Right cardiac atrium (tissue), 5 donors: ENCODE results near the gene MED15. TPM values are rescaled to one million over a fixed set of nuclear protein-coding genes. Genes with fewer than 3 reads are reported as not detected.
"Not testable (repeated sequence)": the region's sequence is repeated elsewhere in the genome, so short reads cannot be mapped to it uniquely, and the experiment has no call there.

ENCODE experiments used
- ATAC-seq, 2 donors: fragments of 200-7000 bp; cut with Tn5 transposase; one replicate each; pipeline versions ENCODE4 v1.8.0 to v1.9.1; 2020; ENCODE audit warnings: moderate library complexity in 2 of 2, mild to moderate bottlenecking in 1 of 2
- DNase-seq, 3 donors: peaks; one replicate each; pipeline ENCODE4 v3.0.0-alpha.2; 2020
- H3K27ac ChIP-seq: one replicate; pipeline ENCODE4 v1.5.1; 2013; ENCODE audit warnings: mild to moderate bottlenecking, low read length, control low read depth, moderate library complexity
- H3K27me3 ChIP-seq: one replicate; pipeline ENCODE4 v1.6.1; 2013; ENCODE audit not compliant: control insufficient read depth, insufficient read depth
- H3K4me1 ChIP-seq: one replicate; pipeline ENCODE4 v1.6.1; 2013; ENCODE audit warnings: low read length; ENCODE audit not compliant: control insufficient read depth, insufficient read depth
- H3K4me3 ChIP-seq: one replicate; pipeline ENCODE4 v1.5.1; 2013; ENCODE audit warnings: low read length, control low read depth
- H3K9me3 ChIP-seq: one replicate; pipeline ENCODE4 v1.6.1; 2013; ENCODE audit warnings: low read length; ENCODE audit not compliant: control insufficient read depth
- WGBS: extraction: QIAGEN DNeasy Blood & Tissue Kit; methylation state at CpG from one replicate; pipeline ENCODE4 v1.1.7; 2013; 5-methylcytosine and 5-hydroxymethylcytosine counted together
- intact Hi-C, 4 donors: fragments of 100-400 bp; cut with DNase I; formaldehyde crosslinking; loops; one replicate each; pipeline versions ENCODE4 v1.11.0 to v1.14.0; 2022 to 2023
- polyA plus RNA-seq: library from polyadenylated mRNA; stranded (reverse); fragments of 200-250 nt; gene quantifications from one replicate; pipeline ENCODE4 v1.2.3, GENCODE V29; 2013
- total RNA-seq, 4 donors: library from RNA; stranded (reverse); fragmentation: NEBNext Ultra II Directional; extraction: Animal tissue kit (Norgen Biotek cat#: 25700); gene quantifications; one replicate each; pipeline ENCODE4 v1.2.1, GENCODE V29; 2021
- donor health status: healthy with polysubstance abuse.
- donor health status: DM: no; HTN: yes; CAD: no.
- donor health status: DM: no; HTN: no; CAD: no.
- donor health status: DM: no; HTN: yes; CAD: no; lungs with severe emphysema.
- donor health status: DM: yes; HTN: yes; CAD: no.

The MED15 gene
- total and polyA plus RNA-seq, 5 donors, result 30.9 to 53.4 (median 49.5) TPM

DNA sequence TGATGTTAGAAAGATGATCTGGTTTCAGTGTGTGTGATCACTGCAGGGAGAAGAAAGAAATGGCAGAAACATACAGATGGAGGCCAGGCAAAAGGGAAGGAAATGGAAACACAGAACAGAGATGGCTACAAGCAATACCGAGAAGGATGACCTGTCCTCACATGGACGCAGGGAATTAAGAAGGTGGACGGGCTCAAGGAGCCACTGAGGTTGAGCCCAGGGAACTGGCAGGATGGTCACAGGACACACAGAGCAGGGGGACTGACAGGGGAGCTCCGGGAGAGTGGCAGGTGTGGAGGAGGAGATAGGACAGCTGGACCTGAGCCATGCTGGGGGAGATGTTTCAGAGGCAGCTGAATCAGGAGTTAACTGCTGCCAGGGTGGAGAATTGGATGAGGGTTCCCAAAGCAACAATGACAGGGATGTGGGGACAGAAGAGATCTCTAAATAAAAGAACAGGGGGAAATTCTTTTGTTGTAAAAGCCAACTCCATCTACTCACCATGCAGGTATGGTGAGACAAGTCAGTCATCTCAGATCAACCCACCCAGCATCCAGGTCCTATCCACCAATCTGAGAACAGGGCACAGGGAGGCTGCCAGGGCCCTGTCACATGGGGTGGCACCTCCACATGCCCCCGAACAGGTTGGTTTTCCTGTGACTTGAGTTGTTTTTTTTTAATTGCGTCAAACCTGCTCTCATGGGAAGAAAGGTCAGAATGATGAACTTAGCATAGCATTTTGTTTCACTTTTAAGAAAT is 38.1 kb upstream of the MED15 start:
- no peaks in the 10 kb centered on the region for H3K9me3 ChIP-seq
- DNase-seq, result peak in 1 of 3 donors; percentile 24
- 77% methylated on average over 6 of the region's 6 CpGs for WGBS
- intact Hi-C loops, result no loop called here
- no peaks in the 10 kb centered on the region for H3K27me3 ChIP-seq
- no peak for ATAC-seq
- no peaks in the 10 kb centered on the region for H3K4me1 ChIP-seq
- H3K27ac ChIP-seq, result no peak overlapping the region
- H3K4me3 ChIP-seq, result no peak overlapping the region

DNA sequence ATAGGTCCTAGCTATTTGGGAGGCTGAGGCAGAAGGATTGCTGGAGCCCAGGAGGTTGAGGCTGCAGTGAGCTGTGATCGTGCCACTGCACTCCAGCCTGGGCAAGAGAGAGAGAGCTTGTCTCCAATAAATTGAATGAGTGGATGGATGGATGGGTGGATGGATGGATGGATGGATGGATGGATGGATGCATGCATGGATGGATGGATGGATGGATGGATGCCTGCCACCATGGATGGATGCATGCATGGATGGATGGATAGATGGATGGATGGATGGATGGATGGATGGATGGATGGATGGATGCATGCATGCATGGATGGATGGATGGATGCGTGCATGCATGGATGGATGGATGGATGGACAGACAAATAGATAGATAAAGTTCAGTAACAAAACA is 36.9 kb upstream of the MED15 start:
- H3K27ac ChIP-seq, H3K27me3 ChIP-seq, H3K4me1 ChIP-seq, ATAC-seq, H3K4me3 ChIP-seq, intact Hi-C loops, DNase-seq, H3K9me3 ChIP-seq: not testable (repeated sequence)
- 99% methylated on average over 2 of the region's 2 CpGs for WGBS

- H3K27ac ChIP-seq, result no peak overlapping the region
- H3K4me1 ChIP-seq, result peaks cover 2% of the 10 kb centered on the region
- no peaks in the 10 kb centered on the region for H3K9me3 ChIP-seq
- 94% methylated on average over 9 of the region's 9 CpGs for WGBS
- DNase-seq (no peak), ATAC-seq (no peak)
- intact Hi-C loops, result no loop called here
- no peaks in the 10 kb centered on the region for H3K27me3 ChIP-seq
- H3K4me3 ChIP-seq, result no peak overlapping the region
Observed at GRCh38 chr22:20471126-20471833, 36.1 kb upstream of the MED15 start.

DNA sequence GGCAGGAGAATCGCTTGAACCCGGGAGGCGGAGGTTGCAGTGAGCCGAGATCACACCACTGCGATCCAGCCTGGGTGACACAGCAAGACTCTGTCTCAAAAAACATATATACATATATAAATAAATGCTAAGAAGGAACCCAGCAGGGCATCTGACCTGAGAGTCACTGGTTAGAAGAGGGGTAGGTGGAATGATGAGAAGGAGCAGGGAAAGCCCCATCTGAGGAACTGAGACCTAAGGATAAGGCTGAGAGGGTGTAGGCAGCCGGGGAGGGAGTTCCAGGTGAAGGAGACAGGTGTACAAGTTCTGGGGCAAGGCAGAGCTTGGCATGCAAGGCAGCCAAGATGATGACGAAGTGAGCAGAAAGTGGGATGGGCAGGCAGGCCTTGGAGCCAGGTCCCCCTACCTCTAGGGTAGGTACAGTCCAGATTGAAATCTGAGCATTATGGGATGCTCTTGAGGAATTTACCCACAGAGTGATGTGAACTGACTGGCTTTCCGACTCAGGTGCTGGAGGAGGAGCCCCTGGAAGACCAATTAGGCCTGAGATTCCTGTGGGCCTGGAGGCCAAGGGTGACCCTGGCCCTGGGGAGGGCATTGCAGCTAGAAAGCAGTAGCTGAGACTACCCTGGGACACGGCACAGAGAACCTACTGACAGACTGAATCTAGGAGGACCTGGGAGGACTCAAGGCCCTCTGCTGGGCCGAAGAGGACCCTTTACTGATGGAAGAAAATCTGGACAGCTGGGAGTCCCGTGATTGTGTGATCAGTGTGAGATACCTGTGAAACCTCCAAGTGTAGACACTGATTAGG is 34.6 kb upstream of the MED15 start:
- intact Hi-C loops, result no loop called here
- DNase-seq (no peak), ATAC-seq (no peak)
- peaks cover 2% of the 10 kb centered on the region for H3K4me1 ChIP-seq
- no peaks in the 10 kb centered on the region for H3K27me3 ChIP-seq
- no peak overlapping the region for H3K4me3 ChIP-seq
- no peaks in the 10 kb centered on the region for H3K9me3 ChIP-seq
- no peak overlapping the region for H3K27ac ChIP-seq
- WGBS, result 90% methylated on average over 11 of the region's 11 CpGs

DNA sequence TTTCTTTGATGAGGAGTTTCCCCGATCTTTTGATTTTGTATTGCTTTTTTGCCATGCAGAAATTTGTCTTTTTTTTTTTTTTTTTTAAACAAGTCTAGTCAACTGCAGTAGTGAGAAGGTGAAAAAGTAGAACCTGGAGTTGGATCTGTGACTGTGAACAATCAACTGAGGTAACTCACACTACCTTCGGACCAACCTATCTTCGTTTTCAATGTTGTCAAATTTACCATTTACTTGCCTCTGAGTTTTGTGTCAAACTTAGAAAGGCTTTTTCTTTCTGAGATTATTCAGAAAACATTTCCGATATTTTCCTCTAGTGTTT is 32.3 kb upstream of the MED15 start:
- WGBS, result 96% methylated on average over 4 of the region's 4 CpGs
- DNase-seq, result no peak
- Histone ChIP-seq H3K27me3 (no peaks in the 10 kb centered on the region), H3K27ac (no peak overlapping the region), H3K4me1 (peaks cover 2% of the 10 kb centered on the region), H3K9me3 (no peaks in the 10 kb centered on the region), H3K4me3 (no peak overlapping the region)
- no peak for ATAC-seq
- intact Hi-C loops, result no loop called here

DNA sequence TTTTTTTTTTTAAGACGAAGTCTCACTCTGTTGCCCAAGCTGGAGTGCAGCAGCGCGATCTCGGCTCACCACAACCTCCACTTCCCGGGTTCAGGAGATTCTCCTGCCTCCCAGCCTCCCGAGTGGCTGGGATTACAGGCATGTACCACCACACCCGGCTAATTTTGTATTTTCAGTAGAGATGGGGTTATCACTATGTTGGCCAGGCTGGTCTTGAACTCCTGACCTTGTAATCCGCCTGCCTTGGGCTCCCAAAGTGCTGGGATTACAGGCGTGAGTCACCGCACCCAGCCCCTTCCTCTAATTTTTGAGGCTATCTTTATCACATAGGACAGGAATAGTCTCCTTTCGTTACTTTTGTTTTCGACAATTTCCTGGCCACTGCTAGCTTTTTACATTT is 31.8 kb upstream of the MED15 start:
- H3K4me3 ChIP-seq, H3K27ac ChIP-seq, intact Hi-C loops, H3K9me3 ChIP-seq, H3K4me1 ChIP-seq, ATAC-seq, H3K27me3 ChIP-seq: not testable (repeated sequence)
- peak in 1 of 3 donors; percentile 11 for DNase-seq
- WGBS, result 75% methylated on average over 12 of the region's 12 CpGs

- H3K9me3 ChIP-seq, H3K4me1 ChIP-seq, DNase-seq, ATAC-seq, intact Hi-C loops, H3K27me3 ChIP-seq, H3K27ac ChIP-seq, H3K4me3 ChIP-seq: not testable (repeated sequence)
- 94% methylated on average over 6 of the region's 6 CpGs for WGBS
Observed at GRCh38 chr22:20478059-20478458, 29.4 kb upstream of the MED15 start.

DNA sequence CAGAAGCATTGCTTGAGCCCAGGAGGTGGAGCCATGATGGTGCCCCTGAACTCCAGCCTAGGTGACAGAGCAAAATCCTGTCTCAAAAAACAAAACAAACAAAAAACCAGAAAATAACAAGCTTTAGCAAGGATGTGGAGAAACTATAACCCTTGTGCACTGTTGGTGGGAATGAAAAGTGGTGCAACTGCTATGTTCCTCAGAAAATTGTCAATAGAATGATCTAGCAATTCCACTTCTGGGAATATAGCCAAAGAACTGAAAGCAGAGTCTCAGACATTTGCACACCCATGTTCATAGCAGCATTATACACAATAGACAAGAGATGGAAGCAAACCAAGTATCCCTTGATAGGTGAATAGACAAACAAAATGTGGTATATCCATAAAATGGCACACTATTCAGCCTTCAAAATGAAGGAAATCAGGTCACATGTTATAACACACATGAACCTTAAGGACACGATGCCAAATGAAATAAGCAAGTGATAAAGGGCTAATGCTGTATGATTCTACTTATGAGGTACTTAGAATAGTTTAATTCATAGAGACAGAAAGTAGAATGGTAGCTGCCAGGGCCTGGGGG is 27.7 kb upstream of the MED15 start:
- Histone ChIP-seq H3K4me1 (peaks cover 2% of the 10 kb centered on the region), H3K27ac (no peak overlapping the region), H3K4me3 (no peak overlapping the region), H3K9me3 (no peaks in the 10 kb centered on the region), H3K27me3 (no peaks in the 10 kb centered on the region)
- 99% methylated on average over 1 of the region's 1 CpG for WGBS
- ATAC-seq (no peak), DNase-seq (no peak)
- intact Hi-C loops, result no loop called here

GRCh38 chr22:20483143-20483506 is 24.3 kb upstream of the MED15 start:
- H3K27ac ChIP-seq, H3K4me1 ChIP-seq, ATAC-seq, H3K4me3 ChIP-seq, H3K9me3 ChIP-seq, intact Hi-C loops, H3K27me3 ChIP-seq: not testable (repeated sequence)
- WGBS, result 97% methylated on average over 7 of the region's 7 CpGs
- peak in 1 of 3 donors; percentile 2 for DNase-seq

DNA sequence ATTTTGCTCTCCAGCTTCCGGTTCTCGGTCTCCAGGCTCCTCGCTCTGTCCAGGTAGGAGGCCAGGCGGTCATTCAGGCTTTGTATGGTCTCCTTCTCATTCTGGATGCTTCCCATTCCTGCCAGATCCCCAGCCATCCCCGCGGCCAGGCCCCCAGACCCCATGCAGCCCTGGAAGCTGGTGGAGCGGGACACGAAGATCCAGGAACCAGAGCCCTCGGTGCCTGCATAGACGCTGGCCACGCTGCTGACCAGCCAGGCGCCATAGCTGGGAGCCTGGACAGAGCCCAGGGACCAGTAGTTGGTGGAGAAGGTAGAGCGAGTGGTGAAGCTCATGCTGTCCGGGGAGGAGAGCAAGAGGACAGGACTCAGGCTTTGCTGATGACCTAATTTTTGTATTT is 23.6 kb upstream of the MED15 start:
- Histone ChIP-seq H3K27ac (no peak overlapping the region), H3K4me3 (no peak overlapping the region), H3K27me3 (no peaks in the 10 kb centered on the region), H3K4me1 (no peaks in the 10 kb centered on the region), H3K9me3 (no peaks in the 10 kb centered on the region)
- WGBS, result 98% methylated on average over 14 of the region's 14 CpGs
- DNase-seq (no peak), ATAC-seq (no peak)
- intact Hi-C loops, result no loop called here
